Measurements from ENCODE around the gene SPRED1. TPM values are rescaled to one million over a fixed set of nuclear protein-coding genes. Genes with fewer than 3 reads are reported as not detected.

The SPRED1 gene
- total and polyA plus RNA-seq, 2 experiments from 2014 or later: 11.4 to 44.0 TPM

- Histone ChIP-seq H3K79me2 (replicated peaks; ENCODE audit: insufficient read depth) (peaks cover 100% of the 10 kb centered on the region), H3K27me3 (ENCODE audit: insufficient read depth) (no peaks in the 10 kb centered on the region), H4K20me1 (replicated peaks; ENCODE audit: insufficient read depth) (peaks cover 57% of the 10 kb centered on the region), H3K36me3 (ENCODE audit: insufficient read depth) (peaks cover 5% of the 10 kb centered on the region), H3K4me3 (no peak overlapping the region), H3K4me1 (ENCODE audit: insufficient read depth) (peaks cover 6% of the 10 kb centered on the region; the same call in 1 of the 2 replicates), H3K27ac (ENCODE audit: low read depth) (no peak overlapping the region), H3K9me2 (ENCODE audit: insufficient read depth) (0 out of 2 replicates have a peak, but pooled peaks cover 3% of the 10 kb centered on the region), H3F3A (replicated peaks; ENCODE audit: low read depth) (no peaks in the 10 kb centered on the region), H2AFZ (no peak overlapping the region), H3K4me2 (no peak overlapping the region)
- Mint-ChIP-seq H3K27me3 (ENCODE audit: insufficient read depth, low read depth, poor library complexity) (no peaks in the 10 kb centered on the region), H3K27ac (no peak overlapping the region), H3K4me3 (no peak overlapping the region), H3K36me3 (ENCODE audit: low read depth) (peaks cover 33% of the 10 kb centered on the region), H3K9me3 (peaks cover 12% of the 10 kb centered on the region), H3K4me1 (peaks cover 16% of the 10 kb centered on the region)
- DNase-seq (ENCODE audit: low spot score): no peak
- ATAC-seq: no peak
- TF ChIP-seq CREB1 (CRISPR knock-in tag; IDR thresholded peaks at IDR 0.05; ENCODE audit: low read depth) (no peak), JUNB (IDR thresholded peaks at IDR 0.05; ENCODE audit: unreplicated experiment) (no peak), ZNF114 (CRISPR knock-in tag; IDR thresholded peaks at IDR 0.05) (no peak)
Measured at GRCh38 chr15:38285456-38285855, 32.8 kb downstream of the SPRED1 start.

- H3K36me3 Mint-ChIP-seq (ENCODE audit: low read depth): peaks cover 34% of the 10 kb centered on the region
- 0 out of 2 replicates have a peak, but pooled peaks cover 3% of the 10 kb centered on the region for H3K9me2 ChIP-seq (ENCODE audit: insufficient read depth)
- peaks cover 100% of the 10 kb centered on the region for H3K79me2 ChIP-seq (replicated peaks; ENCODE audit: insufficient read depth)
- no peak overlapping the region for H2AFZ ChIP-seq
- no peak overlapping the region for H3K27ac ChIP-seq (ENCODE audit: low read depth)
- no peaks in the 10 kb centered on the region; the same call in 1 of the 2 replicates for H3K4me1 ChIP-seq (ENCODE audit: insufficient read depth)
- no peak overlapping the region for H3K4me3 Mint-ChIP-seq
- H3K27ac Mint-ChIP-seq: no peak overlapping the region
- no peaks in the 10 kb centered on the region for H3F3A ChIP-seq (replicated peaks; ENCODE audit: low read depth)
- H3K36me3 ChIP-seq (ENCODE audit: insufficient read depth): peaks cover 6% of the 10 kb centered on the region; the same call in 1 of the 2 replicates
- H3K4me1 Mint-ChIP-seq: peaks cover 34% of the 10 kb centered on the region
- H3K27me3 ChIP-seq (ENCODE audit: insufficient read depth): no peaks in the 10 kb centered on the region
- peaks cover 34% of the 10 kb centered on the region for H4K20me1 ChIP-seq (replicated peaks; ENCODE audit: insufficient read depth)
- peaks cover 31% of the 10 kb centered on the region for H3K9me3 Mint-ChIP-seq
- H3K4me3 ChIP-seq: no peak overlapping the region
- no peak for ATAC-seq
- H3K4me2 ChIP-seq: no peak overlapping the region
- peaks cover 4% of the 10 kb centered on the region for H3K27me3 Mint-ChIP-seq (ENCODE audit: insufficient read depth, low read depth, poor library complexity)
- DNase-seq (ENCODE audit: low spot score): no peak
- TF ChIP-seq EZH2phosphoT487 (IDR thresholded peaks at IDR 0.05; ENCODE audit: unreplicated experiment) (no peak), CTCF (conservative IDR thresholded peaks at IDR 0.05; ENCODE audit: low read depth in 2 of 2) (no peak), STAT1 (IDR thresholded peaks at IDR 0.05; ENCODE audit: unreplicated experiment) (no peak), POLR2AphosphoS5 (IDR thresholded peaks at IDR 0.05; ENCODE audit: low read depth) (no peak), ZNF331 (CRISPR knock-in tag; IDR thresholded peaks at IDR 0.05; ENCODE audit: low read depth) (no peak), ETS1 (IDR thresholded peaks at IDR 0.05) (no peak), EZH2 (IDR thresholded peaks at IDR 0.05; ENCODE audit: low read depth, unreplicated experiment) (no peak), ZNF114 (CRISPR knock-in tag; IDR thresholded peaks at IDR 0.05) (no peak), ZNF462 (CRISPR knock-in tag; IDR thresholded peaks at IDR 0.05) (no peak), NANOG (IDR thresholded peaks at IDR 0.05; ENCODE audit: borderline replicate concordance) (no peak)
Measured at GRCh38 chr15:38294126-38294525, 41.5 kb downstream of the SPRED1 start.

Measured in GM23338 (cell line).